HG03521 (cell line): Measurements from ENCODE around the gene SBF2.

Source experiments
- ATAC-seq: cut with Tn5 transposase; IDR thresholded peaks from one replicate; pipeline ENCODE4 v1.9.1; 2021; ENCODE audit warnings: mild to moderate bottlenecking, moderate library complexity; ENCODE audit not compliant: unreplicated experiment

SBF2 gene

GRCh38 chr11:10302359-10302743 is 8.3 kb upstream of the SBF2 start:
- no peak for ATAC-seq

GRCh38 chr11:10301656-10302358 is 7.8 kb upstream of the SBF2 start:
- no peak for ATAC-seq

GRCh38 chr11:10298342-10298741 is 4.3 kb upstream of the SBF2 start:
- ATAC-seq, result peak; percentile 95

- no peak for ATAC-seq
These were observed 1.3 kb upstream of the SBF2 start for GRCh38 chr11:10295064-10295901.

- no peak for ATAC-seq
These were observed 403 bp upstream of the SBF2 start for GRCh38 chr11:10294290-10294953.

- no peak for ATAC-seq
These were observed 2.0 kb downstream of the SBF2 start for GRCh38 chr11:10291801-10292638.

- ATAC-seq, result no peak
These were observed 4.1 kb downstream of the SBF2 start for GRCh38 chr11:10289765-10290380.

- no peak for ATAC-seq
These were observed 4.9 kb downstream of the SBF2 start for GRCh38 chr11:10288881-10289764.

GRCh38 chr11:10287766-10288715 is 6.0 kb downstream of the SBF2 start:
- ATAC-seq, result no peak

GRCh38 chr11:10287140-10287539 is 6.9 kb downstream of the SBF2 start:
- ATAC-seq, result no peak

GRCh38 chr11:10285148-10285802 is 8.7 kb downstream of the SBF2 start:
- no peak for ATAC-seq

- ATAC-seq, result no peak
These were observed 10.0 kb downstream of the SBF2 start for GRCh38 chr11:10283991-10284390.

GRCh38 chr11:10282117-10282516 is 11.9 kb downstream of the SBF2 start:
- no peak for ATAC-seq

- no peak for ATAC-seq
These were observed 18.3 kb downstream of the SBF2 start for GRCh38 chr11:10275714-10276113.

GRCh38 chr11:10274726-10275125 is 19.3 kb downstream of the SBF2 start:
- no peak for ATAC-seq

- no peak for ATAC-seq
These were observed 20.3 kb downstream of the SBF2 start for GRCh38 chr11:10273738-10274137.

GRCh38 chr11:10272132-10272531 is 21.9 kb downstream of the SBF2 start:
- no peak for ATAC-seq
